IMR-90 (cell line): ENCODE data around the gene MAGI1.

Experiments
- CEBPB ChIP-seq: IDR thresholded peaks from 2 replicates; pipeline ENCODE4 v1.6.1; 2012; ENCODE audit warnings: low read depth, low read length, improper control_type of control experiment
- CHD1 ChIP-seq: IDR thresholded peaks from 2 replicates; pipeline ENCODE4 v1.6.1; 2012; ENCODE audit warnings: low read depth, low read length, improper control_type of control experiment
- FOS ChIP-seq: fragments of 150-350 bp; IDR thresholded peaks from 2 replicates; pipeline ENCODE4 v1.6.1; 2016; ENCODE audit warnings: low read depth, low read length
- NFE2L2 ChIP-seq: fragments of 150-350 bp; IDR thresholded peaks from 2 replicates; pipeline ENCODE4 v1.6.1; 2016; ENCODE audit warnings: low read depth, mild to moderate bottlenecking, low read length
- POLR2A ChIP-seq: IDR thresholded peaks from 2 replicates; pipeline ENCODE4 v1.6.1; 2012; ENCODE audit warnings: mild to moderate bottlenecking, low read depth, low read length
- RAD21 ChIP-seq: IDR thresholded peaks from 2 replicates; pipeline ENCODE4 v1.6.1; 2012; ENCODE audit warnings: low read length, improper control_type of control experiment
- RCOR1 ChIP-seq: IDR thresholded peaks from 2 replicates; pipeline ENCODE4 v1.6.1; 2012; ENCODE audit warnings: mild to moderate bottlenecking, low read length, improper control_type of control experiment; ENCODE audit not compliant: insufficient replicate concordance
- RFX5 ChIP-seq: IDR thresholded peaks from 2 replicates; pipeline ENCODE4 v1.8.0; 2012; ENCODE audit warnings: low read depth, mild to moderate bottlenecking, low read length, moderate library complexity
- SMC3 ChIP-seq: fragments of 150-350 bp; IDR thresholded peaks from 2 replicates; pipeline ENCODE4 v1.6.1; 2016; ENCODE audit warnings: low read depth, mild to moderate bottlenecking, antibody characterized with exemption, low read length, moderate library complexity
- TF ChIP-seq, protein P1 (sequence below): conservative IDR thresholded peaks from 2 replicates; pipeline ENCODE4 v1.5.1; 2012; ENCODE audit warnings: mild to moderate bottlenecking, low read depth, low read length, improper control_type of control experiment
- TF ChIP-seq, protein P2 (sequence below): fragments of 150-350 bp; IDR thresholded peaks from 2 replicates; pipeline ENCODE4 v1.6.1; 2017; ENCODE audit warnings: mild to moderate bottlenecking, antibody characterized with exemption, low read length, low read depth

DNA sequence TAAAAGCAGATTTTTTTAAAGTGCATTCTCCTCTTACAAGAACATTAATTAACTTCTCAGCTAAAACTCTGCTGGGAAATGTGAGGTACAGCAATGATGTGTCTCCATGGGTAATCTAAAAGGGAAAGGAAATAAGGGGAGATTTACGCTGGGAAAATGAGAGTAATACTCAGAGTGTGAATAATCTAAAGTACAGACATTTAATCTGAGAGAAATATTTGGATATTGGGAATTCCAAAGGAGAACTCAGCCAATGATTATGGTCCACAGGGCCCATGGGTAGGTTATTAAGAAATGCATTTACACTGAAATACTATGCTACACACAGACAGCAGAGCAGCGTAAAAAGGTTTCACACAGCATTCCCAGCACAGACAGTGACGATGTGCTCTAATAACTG lies 229.9 kb downstream of the MAGI1 start:
- TF ChIP-seq, protein P1, sequence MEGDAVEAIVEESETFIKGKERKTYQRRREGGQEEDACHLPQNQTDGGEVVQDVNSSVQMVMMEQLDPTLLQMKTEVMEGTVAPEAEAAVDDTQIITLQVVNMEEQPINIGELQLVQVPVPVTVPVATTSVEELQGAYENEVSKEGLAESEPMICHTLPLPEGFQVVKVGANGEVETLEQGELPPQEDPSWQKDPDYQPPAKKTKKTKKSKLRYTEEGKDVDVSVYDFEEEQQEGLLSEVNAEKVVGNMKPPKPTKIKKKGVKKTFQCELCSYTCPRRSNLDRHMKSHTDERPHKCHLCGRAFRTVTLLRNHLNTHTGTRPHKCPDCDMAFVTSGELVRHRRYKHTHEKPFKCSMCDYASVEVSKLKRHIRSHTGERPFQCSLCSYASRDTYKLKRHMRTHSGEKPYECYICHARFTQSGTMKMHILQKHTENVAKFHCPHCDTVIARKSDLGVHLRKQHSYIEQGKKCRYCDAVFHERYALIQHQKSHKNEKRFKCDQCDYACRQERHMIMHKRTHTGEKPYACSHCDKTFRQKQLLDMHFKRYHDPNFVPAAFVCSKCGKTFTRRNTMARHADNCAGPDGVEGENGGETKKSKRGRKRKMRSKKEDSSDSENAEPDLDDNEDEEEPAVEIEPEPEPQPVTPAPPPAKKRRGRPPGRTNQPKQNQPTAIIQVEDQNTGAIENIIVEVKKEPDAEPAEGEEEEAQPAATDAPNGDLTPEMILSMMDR, result no peak
- TF ChIP-seq RCOR1, result no peak
- TF ChIP-seq POLR2A, result no peak
- no peak for TF ChIP-seq FOS
- no peak for TF ChIP-seq CEBPB
- no peak for TF ChIP-seq SMC3
- TF ChIP-seq, protein P2, sequence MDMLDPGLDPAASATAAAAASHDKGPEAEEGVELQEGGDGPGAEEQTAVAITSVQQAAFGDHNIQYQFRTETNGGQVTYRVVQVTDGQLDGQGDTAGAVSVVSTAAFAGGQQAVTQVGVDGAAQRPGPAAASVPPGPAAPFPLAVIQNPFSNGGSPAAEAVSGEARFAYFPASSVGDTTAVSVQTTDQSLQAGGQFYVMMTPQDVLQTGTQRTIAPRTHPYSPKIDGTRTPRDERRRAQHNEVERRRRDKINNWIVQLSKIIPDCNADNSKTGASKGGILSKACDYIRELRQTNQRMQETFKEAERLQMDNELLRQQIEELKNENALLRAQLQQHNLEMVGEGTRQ, result no peak
- no peak for TF ChIP-seq RFX5
- TF ChIP-seq RAD21, result no peak
- TF ChIP-seq NFE2L2, result no peak
- no peak for TF ChIP-seq CHD1
